ENCODE measurements around the gene ID1.
"Not testable (repeated sequence)": the region's sequence is repeated elsewhere in the genome, so short reads cannot be mapped to it uniquely, and the experiment has no call there.

Gene ID1

DNA sequence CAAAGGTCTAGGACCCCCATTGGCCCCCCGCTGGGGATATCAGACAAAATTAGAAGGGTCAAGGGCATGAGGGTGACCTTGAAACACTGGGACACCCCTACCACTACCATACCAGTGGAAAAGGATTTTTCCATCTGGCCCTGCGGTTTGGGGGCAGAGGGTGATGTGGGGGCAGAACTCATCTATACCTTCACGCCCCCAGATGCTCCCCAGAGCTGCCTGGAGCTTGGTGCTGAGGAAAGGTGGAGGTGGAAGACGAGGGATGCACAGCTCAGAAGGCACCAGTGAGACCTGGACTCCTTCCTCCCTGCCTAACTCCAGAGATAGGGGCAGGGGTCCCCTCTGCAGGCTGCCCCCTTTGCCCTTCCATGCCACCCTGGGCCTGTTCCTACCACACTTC is 33.7 kb downstream of the ID1 start:
- DNase-seq, result no peak

DNA sequence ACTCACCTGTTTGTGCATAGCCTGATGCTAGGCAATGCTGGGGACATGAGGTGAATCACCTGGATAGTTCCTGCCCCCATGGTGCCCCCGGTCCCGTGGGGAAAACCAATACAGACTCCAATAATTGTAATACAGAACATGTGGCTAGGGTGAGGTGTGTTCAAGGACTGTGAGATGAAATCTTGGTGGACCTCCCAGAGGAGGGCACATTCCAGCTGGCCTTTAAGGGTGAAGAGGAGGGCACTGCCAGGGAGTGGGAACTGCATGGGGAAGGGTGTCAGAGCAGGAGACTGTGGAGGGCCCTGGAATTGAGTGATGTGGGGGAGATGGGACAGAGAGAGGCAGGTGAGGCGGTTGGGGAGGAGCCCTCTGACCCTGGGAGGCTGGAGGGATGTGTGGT is 35.2 kb downstream of the ID1 start:
- no peak for DNase-seq

DNA sequence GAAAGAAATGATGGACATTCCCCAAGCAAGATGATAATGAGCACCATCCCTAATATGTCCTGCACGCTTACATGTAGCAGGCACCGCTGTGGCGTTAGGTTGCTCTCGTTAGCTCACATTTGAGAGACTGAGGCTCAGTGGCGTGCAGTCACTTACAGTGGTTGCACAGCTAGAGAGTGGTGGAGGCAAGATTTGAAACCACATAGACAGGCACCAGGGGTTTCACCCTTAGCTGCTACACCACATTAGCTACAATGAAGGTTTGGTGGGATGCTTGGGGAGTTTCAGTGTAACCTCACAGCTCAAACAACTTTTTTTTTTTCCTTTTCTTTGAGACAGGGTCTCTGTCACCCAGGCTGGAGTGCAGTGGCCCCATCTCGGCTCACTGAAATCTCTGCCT is 36.3 kb downstream of the ID1 start:
- DNase-seq, result no peak

DNA sequence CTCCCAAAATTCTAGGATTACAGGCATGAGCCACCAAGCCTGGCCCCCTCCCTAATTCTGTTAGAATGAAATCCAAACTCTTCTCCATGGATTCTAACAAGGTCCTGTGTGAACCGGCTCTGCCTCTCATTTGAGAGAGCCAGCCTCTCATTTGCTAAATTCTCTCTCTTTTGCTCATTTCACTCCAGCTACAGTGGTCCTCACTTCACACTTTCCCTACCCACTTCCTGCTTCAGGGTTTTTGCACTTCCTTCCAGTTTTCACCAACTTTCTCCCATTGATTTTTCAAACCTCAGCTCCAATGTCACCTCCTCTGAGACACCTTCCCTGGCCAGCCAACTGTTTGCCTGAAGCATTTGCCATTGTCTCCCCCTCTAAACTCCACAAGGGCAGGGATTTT is 37.7 kb downstream of the ID1 start:
- DNase-seq, result no peak

DNA sequence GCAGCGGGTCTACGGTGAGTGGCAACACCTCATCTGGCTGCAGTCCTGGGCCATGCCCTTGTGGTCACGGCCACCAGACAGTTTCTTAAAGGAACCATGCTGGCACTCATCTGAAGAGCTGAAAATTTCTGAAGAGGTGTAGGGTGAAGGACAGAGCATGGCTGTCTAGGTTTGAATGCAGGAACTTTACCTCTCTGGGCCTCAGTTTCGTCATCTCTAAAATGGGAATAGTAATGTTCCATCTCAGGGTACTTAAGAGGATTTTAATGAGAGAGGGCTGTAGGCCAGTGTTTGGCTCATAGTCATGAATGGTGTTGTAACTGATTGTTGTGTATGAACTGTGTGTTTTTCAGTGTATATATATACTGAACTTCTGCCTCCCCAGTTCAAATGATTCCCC is 38.4 kb downstream of the ID1 start:
- DNase-seq, result no peak

DNA sequence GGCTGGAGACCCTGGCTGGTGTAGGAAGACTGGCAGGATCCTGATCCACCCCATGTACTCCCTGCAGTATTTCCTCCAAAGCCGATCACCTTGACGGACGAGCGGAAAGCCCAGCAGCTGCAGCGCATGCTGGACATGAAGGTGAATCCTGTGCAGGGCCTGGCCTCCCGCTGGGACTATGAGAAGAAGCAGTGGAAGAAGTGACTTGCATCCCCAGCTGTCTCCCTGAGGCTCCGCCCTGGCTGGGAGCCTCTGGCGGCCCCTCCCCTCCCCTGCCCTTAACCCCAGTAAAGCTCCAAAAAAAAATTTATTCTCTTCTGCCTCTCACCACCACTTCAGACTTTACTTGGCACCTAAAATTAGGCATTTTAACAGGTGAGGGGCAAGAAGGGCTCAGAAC is 39.6 kb downstream of the ID1 start:
- DNase-seq, result no peak

DNA sequence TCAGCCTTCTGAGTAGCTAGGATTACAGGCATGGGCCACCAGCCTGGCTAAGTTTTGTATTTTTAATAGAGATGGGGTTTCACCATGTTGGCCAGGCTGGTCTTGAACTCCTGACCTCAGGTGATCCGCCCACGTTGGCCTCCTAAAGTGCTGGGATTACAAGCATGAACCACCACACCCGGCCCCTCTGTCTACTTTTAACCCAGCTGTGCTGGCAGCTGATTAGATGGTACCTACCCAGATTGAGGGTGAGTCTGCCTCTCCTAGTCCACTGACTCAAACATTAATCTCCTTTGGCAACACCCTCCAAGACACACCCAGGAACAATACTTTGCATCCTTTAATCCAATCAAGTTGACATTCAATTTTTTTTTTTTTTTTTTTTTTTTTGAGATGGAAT is 43.0 kb downstream of the ID1 start:
- not testable (repeated sequence) for DNase-seq

DNA sequence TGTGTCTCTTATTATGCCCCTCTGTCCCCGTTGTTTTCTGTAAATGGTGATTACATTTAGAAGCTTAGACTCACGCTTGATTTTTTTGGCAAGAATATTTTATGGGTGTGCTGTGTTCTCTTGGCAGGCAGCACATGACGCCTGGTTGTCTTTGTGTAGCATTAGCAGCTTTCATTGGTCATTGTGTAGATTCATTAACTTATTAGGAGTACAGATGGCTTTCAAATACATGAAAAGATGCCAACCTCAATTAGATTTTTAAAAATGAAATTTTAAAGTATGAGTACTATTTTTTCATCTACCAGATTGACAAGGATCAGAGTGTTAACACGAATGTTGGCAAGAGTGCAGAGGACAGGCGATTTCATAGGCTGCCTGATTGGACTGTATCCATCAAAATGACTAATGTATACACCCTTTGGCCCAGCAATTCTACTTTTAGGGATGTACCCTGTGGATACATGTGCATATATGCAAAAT is 47.9 kb downstream of the ID1 start:
- no peak for DNase-seq

DNA sequence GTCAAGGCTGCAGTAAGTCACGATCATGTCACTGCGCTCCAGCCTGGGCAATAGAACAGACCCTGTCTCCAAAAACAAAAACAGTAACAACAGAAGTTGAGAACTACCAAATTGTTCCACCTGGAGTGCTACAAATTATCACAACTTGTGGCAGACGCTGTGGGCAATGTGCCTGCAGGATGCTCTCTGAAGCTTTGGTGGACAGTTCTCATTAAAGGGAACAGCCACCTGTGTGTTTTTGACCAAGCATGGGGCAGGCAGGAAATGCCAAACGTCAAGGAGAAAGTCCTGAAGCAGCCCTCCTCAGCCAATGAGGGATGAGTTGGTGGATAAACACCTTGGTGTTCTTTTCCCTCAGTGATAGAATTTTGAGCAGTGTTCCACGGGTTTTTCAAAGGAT is 48.5 kb downstream of the ID1 start:
- no peak for DNase-seq

DNA sequence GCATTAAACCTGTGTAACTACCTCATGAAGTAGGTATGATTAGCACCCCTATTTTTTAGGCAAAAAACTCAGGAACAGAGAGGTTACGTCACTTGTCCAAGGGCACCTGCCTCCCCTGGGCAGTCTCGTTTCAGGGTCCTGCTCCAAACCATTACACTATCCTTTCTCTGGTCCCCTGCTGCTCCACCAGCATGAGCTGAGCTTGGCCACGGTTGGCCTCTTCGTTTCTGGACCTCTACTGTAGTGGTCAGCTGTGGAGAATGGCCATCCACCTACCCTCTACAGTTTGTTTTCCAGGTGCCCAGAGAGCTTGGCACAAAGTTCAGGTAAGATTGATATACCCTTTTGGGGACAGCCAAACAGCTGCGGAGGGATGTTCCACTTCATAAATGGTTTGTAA is 49.4 kb downstream of the ID1 start:
- DNase-seq, result no peak

All from suppressor macrophage treated with lipopolysaccharide for 1 hour (primary cell).